ENCODE results near the gene ITGB2. TPM values are rescaled to one million over a fixed set of nuclear protein-coding genes. Genes with fewer than 3 reads are reported as not detected.

ITGB2 gene
- total RNA-seq, 2 donors from 2014 or later: 16.7 to 63.6 TPM

GRCh38 chr21:44900559-44901251, 20.0 kb downstream of the ITGB2 start:
- no peak for DNase-seq (ENCODE audit: low spot score)
- no peak for TF ChIP-seq CTCF (IDR thresholded peaks at IDR 0.05)
- no peak overlapping the region for H3K27ac ChIP-seq

GRCh38 chr21:44899768-44900558, 20.7 kb downstream of the ITGB2 start:
- no peaks in the 10 kb centered on the region for H3K9me3 ChIP-seq
- no peaks in the 10 kb centered on the region for H3K36me3 ChIP-seq
- no peak for TF ChIP-seq CTCF (IDR thresholded peaks at IDR 0.05)
- DNase-seq (ENCODE audit: low spot score): no peak
- no peaks in the 10 kb centered on the region for H3K27me3 ChIP-seq
- no peak overlapping the region for H3K27ac ChIP-seq
- H3K4me3 ChIP-seq: no peak overlapping the region
- no peaks in the 10 kb centered on the region for H3K4me1 ChIP-seq

More at GRCh38 chr21:44900559-44901251, 20.0 kb downstream of the ITGB2 start:
- Histone ChIP-seq H3K9me3 (no peaks in the 10 kb centered on the region), H3K36me3 (no peaks in the 10 kb centered on the region), H3K27me3 (no peaks in the 10 kb centered on the region), H3K4me3 (no peak overlapping the region), H3K4me1 (no peaks in the 10 kb centered on the region)

- H3K27ac ChIP-seq: no peak overlapping the region
- no peaks in the 10 kb centered on the region for H3K36me3 ChIP-seq
- DNase-seq (ENCODE audit: low spot score): no peak
- H3K4me3 ChIP-seq: no peak overlapping the region
- H3K9me3 ChIP-seq: no peaks in the 10 kb centered on the region
- no peak for TF ChIP-seq CTCF (IDR thresholded peaks at IDR 0.05)
- no peaks in the 10 kb centered on the region for H3K27me3 ChIP-seq
- no peaks in the 10 kb centered on the region for H3K4me1 ChIP-seq
These were observed 21.6 kb downstream of the ITGB2 start for GRCh38 chr21:44898851-44899767.

GRCh38 chr21:44898011-44898488, 22.6 kb downstream of the ITGB2 start:
- no peaks in the 10 kb centered on the region for H3K9me3 ChIP-seq
- no peaks in the 10 kb centered on the region for H3K27me3 ChIP-seq
- DNase-seq (ENCODE audit: low spot score): no peak
- no peaks in the 10 kb centered on the region for H3K4me1 ChIP-seq
- no peak overlapping the region for H3K27ac ChIP-seq
- H3K4me3 ChIP-seq: no peak overlapping the region
- H3K36me3 ChIP-seq: no peaks in the 10 kb centered on the region
- no peak for TF ChIP-seq CTCF (IDR thresholded peaks at IDR 0.05)

- H3K36me3 ChIP-seq: no peaks in the 10 kb centered on the region
- no peaks in the 10 kb centered on the region for H3K4me1 ChIP-seq
- no peaks in the 10 kb centered on the region for H3K27me3 ChIP-seq
- TF ChIP-seq CTCF (IDR thresholded peaks at IDR 0.05): no peak
- no peak overlapping the region for H3K27ac ChIP-seq
- no peak for DNase-seq (ENCODE audit: low spot score)
- no peak overlapping the region for H3K4me3 ChIP-seq
- H3K9me3 ChIP-seq: no peaks in the 10 kb centered on the region
These were observed 23.2 kb downstream of the ITGB2 start for GRCh38 chr21:44897326-44898010.
